Measurements from ENCODE around the gene ABHD16A. TPM values are rescaled to one million over a fixed set of nuclear protein-coding genes. Genes with fewer than 3 reads are reported as not detected.
A peak's percentile ranks its signal among the peaks of the same experiment; 100 is the strongest.

ABHD16A gene
- total RNA-seq, 4 donors from 2014 or later, result 38.5 to 43.3 (median 40.1) TPM

DNA sequence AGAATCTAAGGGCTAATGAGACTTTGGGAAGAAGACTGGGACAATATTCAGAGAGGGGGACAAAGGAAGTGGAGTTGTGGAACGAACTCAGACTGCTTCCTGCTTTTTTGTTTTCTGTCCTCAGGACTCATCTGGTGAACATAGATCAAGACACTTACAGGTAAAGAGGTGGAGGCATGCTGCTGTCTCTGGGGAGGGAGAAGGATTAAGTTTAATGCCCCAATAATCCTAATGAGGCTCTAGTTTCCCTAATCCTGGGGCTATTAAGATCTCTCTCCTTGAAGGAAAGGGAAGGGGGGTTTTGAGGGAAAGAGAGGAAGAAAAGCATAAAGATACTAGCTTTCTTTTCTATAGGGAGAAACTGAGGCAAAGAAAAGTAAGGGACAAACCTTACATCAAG, 41.3 kb upstream of the ABHD16A start:
- no peaks in the 10 kb centered on the region for H3K9me3 ChIP-seq
- DNase-seq, result no peak
- intact Hi-C loops (cut with DNase I), result no loop called here
- H3K4me1 ChIP-seq, result peaks cover 0 to 13% (median 9%) of the 10 kb centered on the region in 3 donors
- no peaks in the 10 kb centered on the region for H3K27me3 ChIP-seq
- H3K4me3 ChIP-seq, result no peak overlapping the region
- peaks cover 0 to 11% (median 0%) of the 10 kb centered on the region in 3 donors for H3K36me3 ChIP-seq
- WGBS, 2 donors, result 48 to 57% methylated on average over 1 of the region's 1 CpG
- TF ChIP-seq POLR2A (IDR thresholded peaks at IDR 0.05), result no peak
- TF ChIP-seq, protein P1, sequence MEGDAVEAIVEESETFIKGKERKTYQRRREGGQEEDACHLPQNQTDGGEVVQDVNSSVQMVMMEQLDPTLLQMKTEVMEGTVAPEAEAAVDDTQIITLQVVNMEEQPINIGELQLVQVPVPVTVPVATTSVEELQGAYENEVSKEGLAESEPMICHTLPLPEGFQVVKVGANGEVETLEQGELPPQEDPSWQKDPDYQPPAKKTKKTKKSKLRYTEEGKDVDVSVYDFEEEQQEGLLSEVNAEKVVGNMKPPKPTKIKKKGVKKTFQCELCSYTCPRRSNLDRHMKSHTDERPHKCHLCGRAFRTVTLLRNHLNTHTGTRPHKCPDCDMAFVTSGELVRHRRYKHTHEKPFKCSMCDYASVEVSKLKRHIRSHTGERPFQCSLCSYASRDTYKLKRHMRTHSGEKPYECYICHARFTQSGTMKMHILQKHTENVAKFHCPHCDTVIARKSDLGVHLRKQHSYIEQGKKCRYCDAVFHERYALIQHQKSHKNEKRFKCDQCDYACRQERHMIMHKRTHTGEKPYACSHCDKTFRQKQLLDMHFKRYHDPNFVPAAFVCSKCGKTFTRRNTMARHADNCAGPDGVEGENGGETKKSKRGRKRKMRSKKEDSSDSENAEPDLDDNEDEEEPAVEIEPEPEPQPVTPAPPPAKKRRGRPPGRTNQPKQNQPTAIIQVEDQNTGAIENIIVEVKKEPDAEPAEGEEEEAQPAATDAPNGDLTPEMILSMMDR (IDR thresholded peaks at IDR 0.05), result no peak
- H3K27ac ChIP-seq, result no peak overlapping the region

DNA sequence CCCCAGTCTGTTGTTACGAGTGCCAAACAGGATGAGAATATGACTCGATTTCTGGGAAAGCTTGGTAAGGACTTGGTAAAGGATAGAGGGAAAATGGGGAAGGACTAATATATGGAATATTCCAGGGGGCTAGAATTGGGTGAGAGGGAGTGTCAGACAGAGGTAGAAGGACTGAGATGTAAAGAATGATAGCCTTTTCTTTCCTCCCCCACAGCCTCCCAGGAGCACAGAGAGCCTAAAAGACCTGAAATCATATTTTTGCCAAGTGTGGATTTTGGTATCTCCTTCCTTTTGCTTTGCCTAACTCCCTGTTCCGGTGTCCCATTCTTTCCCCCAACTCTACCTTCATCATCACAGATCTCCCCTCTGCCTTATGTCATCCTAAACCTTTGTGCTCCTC, 39.8 kb upstream of the ABHD16A start:
- no peak overlapping the region for H3K27ac ChIP-seq
- peaks cover 0 to 11% (median 0%) of the 10 kb centered on the region in 3 donors for H3K36me3 ChIP-seq
- no peaks in the 10 kb centered on the region for H3K27me3 ChIP-seq
- TF ChIP-seq, protein P1 (IDR thresholded peaks at IDR 0.05), result no peak
- TF ChIP-seq POLR2A (IDR thresholded peaks at IDR 0.05), result no peak
- H3K4me1 ChIP-seq, result peaks cover 14 to 28% (median 23%) of the 10 kb centered on the region in 3 donors
- no peaks in the 10 kb centered on the region for H3K9me3 ChIP-seq
- no peak for DNase-seq
- 67 to 69% methylated on average over 3 of the region's 3 CpGs for WGBS, 2 donors
- intact Hi-C loops (cut with DNase I), result no loop called here
- H3K4me3 ChIP-seq, result no peak overlapping the region

DNA sequence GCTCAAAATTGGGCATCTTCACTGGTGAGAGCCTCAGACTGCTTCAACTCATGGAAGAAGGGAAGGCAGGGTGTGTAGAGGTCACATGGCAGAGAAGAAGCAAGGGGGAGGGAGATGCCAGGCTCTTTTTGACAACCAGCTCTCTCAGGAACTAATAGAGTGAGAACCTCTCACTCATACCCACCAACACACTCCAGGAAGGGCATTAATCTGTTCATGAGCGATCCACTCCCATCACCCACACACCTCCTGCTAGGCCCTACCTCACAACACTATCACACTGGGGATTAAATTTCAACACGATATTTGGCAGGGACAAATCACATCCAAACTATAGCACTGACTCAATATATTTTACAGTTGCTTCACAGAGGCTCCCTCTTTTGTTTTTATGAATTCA, 38.7 kb upstream of the ABHD16A start:
- H3K9me3 ChIP-seq, result no peaks in the 10 kb centered on the region
- no peak for DNase-seq
- 67 to 68% methylated on average over 2 of the region's 2 CpGs for WGBS, 2 donors
- H3K27me3 ChIP-seq, result no peaks in the 10 kb centered on the region
- intact Hi-C loops (cut with DNase I), result no loop called here
- TF ChIP-seq POLR2A (IDR thresholded peaks at IDR 0.05), result no peak
- TF ChIP-seq, protein P1 (IDR thresholded peaks at IDR 0.05), result no peak
- peaks cover 23 to 39% (median 32%) of the 10 kb centered on the region in 3 donors for H3K4me1 ChIP-seq
- no peak overlapping the region for H3K4me3 ChIP-seq
- no peak overlapping the region for H3K27ac ChIP-seq
- H3K36me3 ChIP-seq, result peaks cover 0 to under 1% (median 0%) of the 10 kb centered on the region in 3 donors

DNA sequence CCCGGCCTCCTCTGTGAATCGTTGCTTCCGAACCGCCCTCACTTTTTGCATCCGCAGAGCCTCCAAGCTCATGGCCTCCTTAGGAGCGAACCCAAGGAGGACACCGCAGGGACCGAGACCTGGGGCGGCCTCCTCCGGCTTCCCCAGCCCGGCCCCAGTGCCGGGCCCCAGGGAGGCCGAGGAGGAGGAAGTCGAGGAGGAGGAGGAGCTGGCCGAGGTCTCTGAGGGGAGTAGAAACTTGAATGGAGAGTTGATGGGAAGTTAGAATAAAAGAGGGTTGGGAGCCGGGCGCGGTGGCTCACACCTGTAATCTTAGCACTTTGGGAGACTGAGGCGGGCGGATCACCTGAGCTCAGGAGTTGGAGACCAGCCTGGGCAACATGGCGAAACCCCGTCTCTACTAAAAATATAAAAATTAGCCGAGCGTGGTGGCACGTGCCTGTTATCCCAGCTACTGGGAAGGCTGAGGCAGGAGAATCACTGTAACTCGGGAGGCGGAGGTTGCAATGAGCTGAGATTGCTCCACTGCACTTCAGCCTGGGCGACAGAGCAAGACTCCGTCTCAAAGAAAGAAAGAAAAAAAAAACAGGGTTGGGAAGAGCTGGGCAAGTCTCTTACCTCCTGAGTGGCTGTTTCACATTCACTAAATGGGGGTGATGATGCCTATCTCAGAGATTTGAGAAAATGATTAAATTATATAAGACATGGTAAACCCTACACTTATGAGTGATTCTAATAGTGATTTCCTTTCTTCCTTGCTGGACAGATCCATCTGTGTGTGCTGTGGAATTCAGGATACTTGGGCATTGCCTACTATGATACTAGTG, 37.5 kb upstream of the ABHD16A start:
- intact Hi-C loops (cut with DNase I), result no loop called here
- TF ChIP-seq POLR2A (IDR thresholded peaks at IDR 0.05), result no peak
- H3K36me3 ChIP-seq, result no peaks in the 10 kb centered on the region
- H3K4me3 ChIP-seq, result peak overlapping the region; percentile 56 to 81 (median 72)
- peaks cover 27 to 44% (median 36%) of the 10 kb centered on the region in 3 donors for H3K4me1 ChIP-seq
- no peak for DNase-seq
- 19 to 30% methylated on average over 15 to 18 of the region's 29 CpGs for WGBS, 2 donors
- H3K27ac ChIP-seq, result peak overlapping the region; percentile 83 to 97 (median 91)
- H3K9me3 ChIP-seq, result no peaks in the 10 kb centered on the region
- no peaks in the 10 kb centered on the region for H3K27me3 ChIP-seq

DNA sequence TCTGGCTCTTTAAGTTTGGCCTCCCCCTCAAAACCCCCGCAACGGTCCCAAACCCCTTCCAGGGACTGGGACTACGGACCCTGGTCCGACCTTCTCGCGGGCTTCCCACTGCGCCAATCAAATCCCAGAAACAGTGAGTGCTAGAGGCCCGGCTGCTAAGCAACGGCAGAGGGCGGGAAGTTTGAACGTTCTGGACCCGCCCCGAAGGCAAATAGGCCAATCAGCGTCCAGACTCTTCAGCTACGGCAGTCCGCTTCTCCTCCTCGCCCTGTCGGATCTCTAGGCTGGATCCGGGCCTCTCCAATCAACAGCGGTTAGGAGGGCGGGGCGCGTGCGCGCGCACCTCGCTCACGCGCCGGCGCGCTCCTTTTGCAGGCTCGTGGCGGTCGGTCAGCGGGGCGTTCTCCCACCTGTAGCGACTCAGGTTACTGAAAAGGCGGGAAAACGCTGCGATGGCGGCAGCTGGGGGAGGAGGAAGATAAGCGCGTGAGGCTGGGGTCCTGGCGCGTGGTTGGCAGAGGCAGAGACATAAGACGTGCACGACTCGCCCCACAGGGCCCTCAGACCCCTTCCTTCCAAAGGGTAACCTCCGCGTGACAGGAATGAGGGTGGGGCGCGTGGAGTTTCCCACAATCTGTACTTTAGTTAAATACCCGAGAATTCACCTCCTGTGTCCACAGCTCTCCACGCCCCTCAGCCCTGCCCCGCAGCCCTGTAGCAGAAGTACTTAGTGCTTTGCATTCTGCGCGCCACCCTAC, 36.7 kb upstream of the ABHD16A start, which contains the start of gene MSH5:
Gene MSH5, plus strand, starts transcription at position 367 of the 758 bp plus-strand sequence. CDS start 462 bp downstream, outside the sequence.
- Histone ChIP-seq H3K4me1 (peaks cover 27 to 45% (median 36%) of the 10 kb centered on the region in 3 donors), H3K27ac (peak within 1 kb of the TSS; percentile 94 to 99 (median 98)), H3K36me3 (no peaks in the 10 kb centered on the region), H3K9me3 (no peaks in the 10 kb centered on the region), H3K4me3 (peak within 1 kb of the TSS; percentile 56 to 81 (median 72)), H3K27me3 (no peaks in the 10 kb centered on the region)
- WGBS, 2 donors, result 0 to 2% methylated on average over 9 to 13 of the region's 58 CpGs
- intact Hi-C loops (cut with DNase I), result loop anchor here (10.0 kb wide), 1 partner anchor 95 kb away; no protein-coding TSS in a partner anchor
- TF ChIP-seq, protein P1 (IDR thresholded peaks at IDR 0.05), result peak in 2 of 6 experiments; percentile 1 to 3
- peak in 2 of 4 donors; percentile 31 to 83 for TF ChIP-seq POLR2A (IDR thresholded peaks at IDR 0.05)
- DNase-seq, result peak; percentile 90
